ENCODE data around the gene KRTAP12-2.
"Not testable (repeated sequence)": the region's sequence is repeated elsewhere in the genome, so short reads cannot be mapped to it uniquely, and the experiment has no call there.

The KRTAP12-2 gene

DNA sequence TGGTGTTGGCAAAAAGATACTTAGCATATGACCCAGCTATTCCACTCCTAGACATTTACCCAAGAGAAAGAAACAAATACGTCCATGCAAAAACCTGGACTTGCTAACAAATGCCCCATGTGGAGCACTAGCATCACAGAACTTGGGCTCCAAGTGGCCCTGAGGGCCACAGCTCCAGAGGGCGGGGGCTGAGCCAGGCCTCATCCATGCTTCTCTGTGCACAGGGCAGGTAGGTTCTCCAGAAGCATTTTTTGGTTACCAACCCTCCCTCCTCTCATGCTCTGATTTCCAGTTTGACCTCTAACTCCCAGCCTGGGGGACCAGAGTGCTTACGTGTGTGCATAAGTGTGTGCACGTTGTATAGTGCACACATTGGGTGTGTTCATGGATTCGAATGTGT is 2.0 kb downstream of the KRTAP12-2 start:
- Histone ChIP-seq H3K79me2 (ENCODE audit: low read length) (no peaks in the 10 kb centered on the region), H3K27me3 (ENCODE audit: low read depth, low read length) (no peaks in the 10 kb centered on the region; the same call in 1 of the 2 replicates), H3K9ac (ENCODE audit: low read length) (no peak overlapping the region), H2AFZ (ENCODE audit: low read depth, low read length) (no peak overlapping the region), H3K4me3 (ENCODE audit: low read length) (no peak overlapping the region), H4K20me1 (ENCODE audit: insufficient read depth, low read length) (no peaks in the 10 kb centered on the region), H3K27ac (ENCODE audit: low read length) (no peak overlapping the region), H3K4me1 (ENCODE audit: low read length) (no peaks in the 10 kb centered on the region), H3K4me2 (ENCODE audit: low read length) (no peak overlapping the region), H3K9me3 (ENCODE audit: insufficient read depth, low read length) (no peaks in the 10 kb centered on the region), H3K36me3 (replicated peaks; ENCODE audit: low read depth, low read length) (no peaks in the 10 kb centered on the region)
- TF ChIP-seq, protein P1, sequence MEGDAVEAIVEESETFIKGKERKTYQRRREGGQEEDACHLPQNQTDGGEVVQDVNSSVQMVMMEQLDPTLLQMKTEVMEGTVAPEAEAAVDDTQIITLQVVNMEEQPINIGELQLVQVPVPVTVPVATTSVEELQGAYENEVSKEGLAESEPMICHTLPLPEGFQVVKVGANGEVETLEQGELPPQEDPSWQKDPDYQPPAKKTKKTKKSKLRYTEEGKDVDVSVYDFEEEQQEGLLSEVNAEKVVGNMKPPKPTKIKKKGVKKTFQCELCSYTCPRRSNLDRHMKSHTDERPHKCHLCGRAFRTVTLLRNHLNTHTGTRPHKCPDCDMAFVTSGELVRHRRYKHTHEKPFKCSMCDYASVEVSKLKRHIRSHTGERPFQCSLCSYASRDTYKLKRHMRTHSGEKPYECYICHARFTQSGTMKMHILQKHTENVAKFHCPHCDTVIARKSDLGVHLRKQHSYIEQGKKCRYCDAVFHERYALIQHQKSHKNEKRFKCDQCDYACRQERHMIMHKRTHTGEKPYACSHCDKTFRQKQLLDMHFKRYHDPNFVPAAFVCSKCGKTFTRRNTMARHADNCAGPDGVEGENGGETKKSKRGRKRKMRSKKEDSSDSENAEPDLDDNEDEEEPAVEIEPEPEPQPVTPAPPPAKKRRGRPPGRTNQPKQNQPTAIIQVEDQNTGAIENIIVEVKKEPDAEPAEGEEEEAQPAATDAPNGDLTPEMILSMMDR (IDR thresholded peaks at IDR 0.05; ENCODE audit: low read depth, low read length), result no peak

DNA sequence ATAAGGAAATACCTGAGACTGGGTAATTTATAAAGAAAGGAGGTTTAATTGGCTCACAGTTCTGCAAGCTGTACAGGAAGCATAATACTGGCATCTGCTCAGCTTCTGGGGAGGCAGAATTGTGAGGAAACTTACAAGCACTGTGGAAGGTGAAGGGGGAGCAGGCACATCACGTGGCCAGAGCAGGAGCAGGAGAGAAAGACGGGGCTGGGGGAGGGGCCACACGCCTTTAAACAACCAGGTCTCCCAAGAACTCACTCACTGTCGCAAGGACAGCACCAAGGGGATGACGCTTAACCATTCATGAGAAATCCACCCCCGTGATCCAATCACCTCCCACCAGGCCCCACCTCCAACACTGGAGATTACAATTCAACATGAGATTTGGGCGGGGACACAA is 5.2 kb downstream of the KRTAP12-2 start:
- not testable (repeated sequence) for H3K36me3 ChIP-seq (replicated peaks; ENCODE audit: low read depth, low read length); H4K20me1 ChIP-seq (ENCODE audit: insufficient read depth, low read length); H3K79me2 ChIP-seq (ENCODE audit: low read length); H3K27ac ChIP-seq (ENCODE audit: low read length); H3K9ac ChIP-seq (ENCODE audit: low read length); H3K9me3 ChIP-seq (ENCODE audit: insufficient read depth, low read length); H2AFZ ChIP-seq (ENCODE audit: low read depth, low read length); H3K4me2 ChIP-seq (ENCODE audit: low read length); H3K4me1 ChIP-seq (ENCODE audit: low read length); H3K4me3 ChIP-seq (ENCODE audit: low read length); H3K27me3 ChIP-seq (ENCODE audit: low read depth, low read length)

- Histone ChIP-seq H3K4me3 (ENCODE audit: low read length) (no peak overlapping the region), H3K4me2 (ENCODE audit: low read length) (no peak overlapping the region), H3K4me1 (ENCODE audit: low read length) (no peaks in the 10 kb centered on the region), H4K20me1 (ENCODE audit: insufficient read depth, low read length) (no peaks in the 10 kb centered on the region), H3K9me3 (ENCODE audit: insufficient read depth, low read length) (no peaks in the 10 kb centered on the region), H3K9ac (ENCODE audit: low read length) (no peak overlapping the region), H3K27me3 (ENCODE audit: low read depth, low read length) (no peaks in the 10 kb centered on the region), H3K79me2 (ENCODE audit: low read length) (no peaks in the 10 kb centered on the region), H3K36me3 (replicated peaks; ENCODE audit: low read depth, low read length) (no peaks in the 10 kb centered on the region), H2AFZ (ENCODE audit: low read depth, low read length) (no peak overlapping the region), H3K27ac (ENCODE audit: low read length) (no peak overlapping the region)
- TF ChIP-seq EZH2phosphoT487 (IDR thresholded peaks at IDR 0.05; ENCODE audit: low read depth), result no peak
- TF ChIP-seq, protein P1 (IDR thresholded peaks at IDR 0.05; ENCODE audit: low read depth, low read length), result no peak
Observed at GRCh38 chr21:44658913-44659595, 7.7 kb downstream of the KRTAP12-2 start.

DNA sequence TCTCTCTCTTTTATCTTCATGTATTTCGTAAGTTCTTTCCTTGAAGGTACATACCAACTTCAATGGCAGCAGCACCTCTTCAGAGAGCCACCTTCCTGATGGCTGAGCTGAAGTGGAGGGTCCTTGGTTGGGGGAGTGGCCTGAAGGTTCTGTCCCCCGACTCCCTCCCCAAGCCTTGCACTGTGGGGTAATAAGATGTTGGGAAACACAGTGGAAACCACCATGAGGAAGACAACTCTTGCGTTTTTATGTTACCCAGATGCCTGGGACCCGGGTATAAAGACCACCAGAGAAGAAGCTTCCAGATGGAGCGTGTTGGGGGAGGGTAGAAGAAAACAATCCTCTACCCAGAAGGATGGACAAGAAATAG is 8.2 kb downstream of the KRTAP12-2 start:
- H3K4me2 ChIP-seq (ENCODE audit: low read length), result no peak overlapping the region
- H3K9ac ChIP-seq (ENCODE audit: low read length), result no peak overlapping the region
- TF ChIP-seq, protein P1 (IDR thresholded peaks at IDR 0.05; ENCODE audit: low read depth, low read length), result no peak
- no peak for TF ChIP-seq EZH2phosphoT487 (IDR thresholded peaks at IDR 0.05; ENCODE audit: low read depth)
- no peaks in the 10 kb centered on the region for H3K36me3 ChIP-seq (replicated peaks; ENCODE audit: low read depth, low read length)
- H4K20me1 ChIP-seq (ENCODE audit: insufficient read depth, low read length), result no peaks in the 10 kb centered on the region
- H3K27ac ChIP-seq (ENCODE audit: low read length), result no peak overlapping the region
- H3K9me3 ChIP-seq (ENCODE audit: insufficient read depth, low read length), result no peaks in the 10 kb centered on the region
- H2AFZ ChIP-seq (ENCODE audit: low read depth, low read length), result no peak overlapping the region
- no peaks in the 10 kb centered on the region for H3K27me3 ChIP-seq (ENCODE audit: low read depth, low read length)
- no peak overlapping the region for H3K4me3 ChIP-seq (ENCODE audit: low read length)
- H3K79me2 ChIP-seq (ENCODE audit: low read length), result no peaks in the 10 kb centered on the region
- no peaks in the 10 kb centered on the region for H3K4me1 ChIP-seq (ENCODE audit: low read length)

Data from OCI-LY3 (cell line).